Activated B cell treated with CpG ODN at 0.5 μM for 24 hours (primary cell): Measurements from ENCODE around the gene MVB12B. TPM values are rescaled to one million over a fixed set of nuclear protein-coding genes. Genes with fewer than 3 reads are reported as not detected.

ENCODE experiments used
- ATAC-seq: fragments of 200-7000 bp; cut with Tn5 transposase; one replicate; pipeline ENCODE4 v1.10.0; 2021; ENCODE audit warnings: low read depth, mild to moderate bottlenecking, moderate library complexity
- CTCF ChIA-PET: fragments of 350-600 bp; sonication (Branson Sonifier 250); formaldehyde crosslinking; loops from one replicate; lab custom pipeline; 2021; ENCODE audit warnings: antibody characterized with exemption; lab: Charles Lee
- POLR2A ChIA-PET: fragments of 350-600 bp; sonication (Branson Sonifier 250); formaldehyde crosslinking; loops from one replicate; lab custom pipeline; 2021; ENCODE audit warnings: antibody characterized with exemption; lab: Charles Lee
- DNase-seq: peaks from one replicate; pipeline ENCODE4 v3.0.0; 2022
- H3K27ac Mint-ChIP-seq: one replicate; pipeline ENCODE4 v1.8.0; 2020; ENCODE audit warnings: mixed read lengths
- H3K27me3 Mint-ChIP-seq: one replicate; pipeline ENCODE4 v1.8.0; 2021; ENCODE audit warnings: mixed read lengths
- H3K36me3 Mint-ChIP-seq: one replicate; pipeline ENCODE4 v1.8.0; 2021; ENCODE audit warnings: low read depth, mixed read lengths
- H3K4me1 Mint-ChIP-seq: one replicate; pipeline ENCODE4 v1.8.0; 2021; ENCODE audit warnings: mixed read lengths
- H3K4me3 Mint-ChIP-seq: one replicate; pipeline ENCODE4 v1.8.0; 2020; ENCODE audit warnings: mild to moderate bottlenecking, mixed read lengths
- H3K9me3 Mint-ChIP-seq: one replicate; pipeline ENCODE4 v1.8.0; 2020; ENCODE audit warnings: mixed read lengths
- CTCF ChIP-seq: fragments of 200-600 bp; IDR thresholded peaks from one replicate; pipeline ENCODE4 v1.8.0; 2022; ENCODE audit warnings: antibody characterized with exemption, mild to moderate bottlenecking
- intact Hi-C: fragments of 100-400 bp; cut with micrococcal nuclease; formaldehyde crosslinking; loops from one replicate; pipeline ENCODE4 v1.15.1; 2024
- total RNA-seq: library from RNA; stranded (reverse); gene quantifications from 2 replicates; pipeline ENCODE4 v1.2.3, GENCODE V29; 2022

The MVB12B gene
- total RNA-seq, 1 donor from 2014 or later = 2.5 TPM

DNA sequence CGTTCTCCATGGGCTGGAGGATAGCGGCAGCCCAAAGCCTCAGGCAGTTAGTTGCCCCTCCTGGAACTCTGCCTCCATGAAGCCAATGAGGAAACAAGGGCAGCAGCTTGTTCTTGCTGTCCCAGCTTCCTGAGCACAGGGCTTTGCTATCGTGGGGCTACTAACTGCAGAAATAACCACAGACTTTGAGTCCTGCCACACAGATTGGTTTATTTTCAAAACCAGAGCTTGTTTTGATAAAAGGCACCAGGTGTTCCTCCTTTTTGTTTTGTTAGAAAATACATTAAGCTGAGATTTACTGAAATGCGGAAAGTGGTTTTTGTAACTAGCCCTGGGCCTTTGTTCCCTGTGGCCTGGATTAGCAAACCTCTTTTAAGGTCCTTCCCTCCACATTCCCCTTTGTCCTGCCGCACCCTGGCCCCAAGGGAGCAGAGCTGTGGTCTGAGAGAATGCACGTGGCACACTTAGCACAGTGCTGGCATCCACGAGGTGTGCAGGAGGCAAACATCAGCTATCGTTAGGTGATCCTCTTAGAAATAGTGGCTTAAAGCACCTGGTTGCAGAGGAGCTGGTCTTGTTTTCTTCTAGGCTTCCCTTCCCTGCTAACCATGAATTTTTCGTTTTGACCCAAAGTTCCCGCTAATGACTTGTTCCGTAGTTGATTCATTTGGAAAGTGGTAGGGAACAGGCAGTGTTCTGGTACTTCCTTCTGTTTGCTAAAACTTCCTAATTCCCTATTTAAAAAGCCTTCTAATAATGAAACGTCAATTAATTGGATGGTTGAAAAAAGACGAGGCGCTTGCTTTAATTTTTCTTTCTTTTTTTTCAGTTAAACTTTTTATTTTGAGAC lies 21.5 kb downstream of the MVB12B start:
- no peak for TF ChIP-seq CTCF
- ATAC-seq (no peak), DNase-seq (no peak)
- peaks cover 2% of the 10 kb centered on the region for H3K36me3 Mint-ChIP-seq
- peaks cover 2% of the 10 kb centered on the region for H3K9me3 Mint-ChIP-seq
- H3K27ac Mint-ChIP-seq = no peak overlapping the region
- intact Hi-C loops = no loop called here
- H3K4me3 Mint-ChIP-seq = no peak overlapping the region
- H3K27me3 Mint-ChIP-seq = peaks cover 19% of the 10 kb centered on the region
- POLR2A ChIA-PET = interaction anchor here (0.7 kb wide), 1 partner anchor 1104 kb away, joined by 3 read pairs; no protein-coding TSS in a partner anchor
- peaks cover 29% of the 10 kb centered on the region for H3K4me1 Mint-ChIP-seq
- CTCF ChIA-PET = interaction anchor here (1.6 kb wide), 1 partner anchor 50 kb away, joined by 4 read pairs; no protein-coding TSS in a partner anchor

GRCh38 chr9:126348911-126349550 lies 22.4 kb downstream of the MVB12B start:
- POLR2A ChIA-PET = no interaction called here
- Mint-ChIP-seq H3K36me3 (peaks cover 2% of the 10 kb centered on the region), H3K4me3 (no peak overlapping the region), H3K4me1 (peaks cover 29% of the 10 kb centered on the region), H3K9me3 (peaks cover 2% of the 10 kb centered on the region), H3K27ac (no peak overlapping the region), H3K27me3 (peaks cover 19% of the 10 kb centered on the region)
- intact Hi-C loops = no loop called here
- DNase-seq (no peak), ATAC-seq (no peak)
- TF ChIP-seq CTCF = no peak
- CTCF ChIA-PET = interaction anchor here (1.6 kb wide), 1 partner anchor 50 kb away, joined by 4 read pairs; no protein-coding TSS in a partner anchor

GRCh38 chr9:126354887-126355770 lies 28.5 kb downstream of the MVB12B start:
- intact Hi-C loops = no loop called here
- H3K27ac Mint-ChIP-seq = no peak overlapping the region
- no peak overlapping the region for H3K4me3 Mint-ChIP-seq
- DNase-seq (no peak), ATAC-seq (no peak)
- peaks cover 2% of the 10 kb centered on the region for H3K36me3 Mint-ChIP-seq
- no peaks in the 10 kb centered on the region for H3K4me1 Mint-ChIP-seq
- H3K9me3 Mint-ChIP-seq = peaks cover 2% of the 10 kb centered on the region
- ChIA-PET CTCF (no interaction called here), POLR2A (no interaction called here)
- no peak for TF ChIP-seq CTCF
- H3K27me3 Mint-ChIP-seq = peaks cover 2% of the 10 kb centered on the region

- no peak overlapping the region for H3K4me3 Mint-ChIP-seq
- POLR2A ChIA-PET = no interaction called here
- H3K4me1 Mint-ChIP-seq = no peaks in the 10 kb centered on the region
- H3K9me3 Mint-ChIP-seq = peaks cover 12% of the 10 kb centered on the region
- peaks cover 4% of the 10 kb centered on the region for H3K36me3 Mint-ChIP-seq
- CTCF ChIA-PET = no interaction called here
- TF ChIP-seq CTCF = no peak
- no peak overlapping the region for H3K27ac Mint-ChIP-seq
- no peak for DNase-seq
- ATAC-seq = no peak
- H3K27me3 Mint-ChIP-seq = no peaks in the 10 kb centered on the region
- intact Hi-C loops = no loop called here
These were observed 30.4 kb downstream of the MVB12B start for GRCh38 chr9:126357074-126357473.
